Stimulated activated CD4-positive, alpha-beta T cell treated with anti-CD3 and anti-CD28 coated beads, Interleukin-12 subunit alpha, Interleukin-12 subunit beta, amount 100 ng/mL, for 24 hours (primary cell): ENCODE measurements around the gene CA14.
"Not testable (repeated sequence)": the region's sequence is repeated elsewhere in the genome, so short reads cannot be mapped to it uniquely, and the experiment has no call there.

ENCODE experiments used
- DNase-seq, 2 experiments: peaks; one replicate each; pipeline ENCODE4 v3.0.0-alpha.2; 2020; ENCODE audit warnings: low read depth in 2 of 2

CA14 gene

DNA sequence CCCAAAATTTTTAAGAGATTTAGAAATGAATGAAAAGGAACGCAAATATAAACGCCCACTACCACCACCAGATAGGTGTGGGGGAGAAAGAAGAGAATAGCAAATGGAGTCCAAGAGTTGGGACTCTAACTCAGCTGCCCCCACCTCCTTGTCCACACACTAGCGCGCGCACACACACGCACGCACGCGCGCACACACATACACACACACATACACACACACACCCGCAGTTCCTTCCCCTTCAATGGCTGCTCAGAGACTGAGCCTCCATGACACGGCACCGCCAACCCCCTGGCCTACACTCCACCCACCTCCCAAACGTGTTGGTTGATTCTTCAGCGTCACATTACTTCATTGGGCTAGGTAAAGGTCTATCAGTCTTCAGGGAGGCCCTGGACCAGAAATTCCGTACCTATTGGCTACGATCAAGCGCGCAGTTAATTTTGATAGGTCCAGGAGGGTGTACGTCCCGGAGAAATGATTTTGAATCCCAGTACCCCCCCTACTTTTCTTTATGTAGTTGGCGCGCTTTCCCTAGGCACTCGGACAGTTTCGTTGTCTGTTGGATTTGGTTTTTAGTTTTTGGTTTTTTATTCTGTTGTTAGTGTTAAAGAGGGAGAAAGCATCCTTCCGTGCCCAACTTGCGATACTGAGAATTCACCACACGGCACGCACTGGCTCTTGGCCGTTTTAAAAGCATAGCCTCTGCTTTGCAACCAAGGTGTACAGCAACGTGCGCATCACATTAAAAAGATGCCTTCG lies 21.5 kb upstream of the CA14 start, which contains the start of gene ANP32E:
Gene ANP32E, minus strand, starts transcription at position 261 of the 762 bp plus-strand sequence. CDS start 326 bp downstream, outside the sequence.
- peak; percentile 81 to 91 for DNase-seq

- no peak for DNase-seq
These were observed 20.9 kb upstream of the CA14 start for GRCh38 chr1:150236614-150237100.

- not testable (repeated sequence) for DNase-seq
These were observed 20.4 kb upstream of the CA14 start for GRCh38 chr1:150237176-150237575.

GRCh38 chr1:150237746-150238145 lies 19.8 kb upstream of the CA14 start:
- no peak for DNase-seq

- DNase-seq: no peak
These were observed 14.6 kb upstream of the CA14 start for GRCh38 chr1:150243003-150243402.

- DNase-seq: no peak
These were observed 7.6 kb upstream of the CA14 start for GRCh38 chr1:150249936-150250335.

DNA sequence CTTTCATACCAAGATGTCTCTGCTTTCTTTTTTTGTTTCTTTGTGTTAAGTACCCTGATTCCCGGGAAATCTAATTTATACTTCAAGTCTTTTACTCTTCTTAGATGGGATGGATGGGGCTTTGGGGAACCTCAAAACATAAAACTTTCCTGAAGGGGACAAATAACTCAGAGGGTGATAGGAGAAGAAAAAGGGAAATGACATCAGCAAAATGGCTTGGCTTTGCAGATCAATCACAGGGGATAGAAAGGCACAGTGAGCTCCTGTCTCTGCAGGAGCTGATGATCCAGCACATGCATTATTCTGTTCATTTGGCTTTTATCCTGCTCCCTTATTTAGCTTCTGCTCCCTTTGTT lies 1.4 kb upstream of the CA14 start:
- no peak for DNase-seq

DNA sequence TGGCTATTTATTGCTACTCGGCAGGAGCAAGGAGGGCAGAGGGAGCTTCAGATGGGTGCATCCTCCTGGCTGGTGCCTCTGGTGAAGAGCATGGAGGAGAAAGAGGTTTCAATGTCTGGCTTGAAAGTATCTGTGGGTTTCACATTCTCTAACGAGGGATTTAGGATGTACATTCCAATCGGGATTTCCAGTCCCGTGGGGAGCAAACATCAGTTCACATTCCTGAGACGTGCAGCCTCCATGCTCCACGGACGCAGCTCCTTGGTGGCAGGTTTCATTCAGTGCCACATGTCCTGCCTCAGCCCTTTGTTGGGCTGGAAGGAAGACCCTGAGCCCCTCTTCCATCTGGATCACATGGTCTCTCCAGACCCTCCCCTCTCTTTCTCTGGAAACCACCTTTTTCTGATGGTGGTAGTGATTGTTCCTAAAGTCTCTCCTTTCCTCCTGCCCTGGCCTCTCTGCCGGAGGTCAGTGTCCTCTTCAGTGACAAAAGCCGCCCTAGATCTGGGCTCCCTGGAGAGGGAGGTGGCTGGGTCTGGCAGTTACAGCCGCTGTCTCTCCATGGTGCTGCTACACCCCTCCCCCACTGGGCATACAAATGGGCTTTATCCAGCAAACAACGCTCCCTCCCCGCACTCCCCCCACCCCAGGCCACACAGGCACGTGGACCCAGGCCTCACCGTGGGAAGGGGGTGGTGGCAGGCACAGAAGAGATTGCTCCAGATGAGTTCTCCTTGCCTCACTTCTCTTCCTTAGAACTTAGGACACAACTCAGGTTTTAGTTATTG lies 826 bp upstream of the CA14 start:
- DNase-seq: no peak

DNA sequence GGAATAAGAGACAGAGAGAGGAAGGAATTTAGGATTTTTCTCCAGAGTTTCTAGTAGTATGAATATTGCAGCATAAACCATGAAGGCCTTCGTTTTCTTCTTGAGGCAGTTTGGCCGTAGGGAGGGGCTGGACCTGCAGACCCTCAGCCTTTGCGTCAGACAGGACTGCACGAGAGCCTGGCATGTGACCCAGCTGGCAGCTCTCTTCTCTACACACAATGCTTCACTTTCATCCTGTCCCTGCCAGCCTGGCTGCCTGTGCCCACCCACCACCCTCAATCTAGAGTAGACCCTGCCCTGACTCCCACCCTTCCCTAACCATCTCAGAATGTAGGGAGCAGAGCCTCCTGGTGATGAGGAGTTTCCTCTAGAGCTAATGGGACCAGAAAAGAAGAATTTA lies 1.6 kb downstream of the CA14 start:
- DNase-seq: no peak

- DNase-seq: no peak
These were observed 2.4 kb downstream of the CA14 start for GRCh38 chr1:150259758-150260669.

DNA sequence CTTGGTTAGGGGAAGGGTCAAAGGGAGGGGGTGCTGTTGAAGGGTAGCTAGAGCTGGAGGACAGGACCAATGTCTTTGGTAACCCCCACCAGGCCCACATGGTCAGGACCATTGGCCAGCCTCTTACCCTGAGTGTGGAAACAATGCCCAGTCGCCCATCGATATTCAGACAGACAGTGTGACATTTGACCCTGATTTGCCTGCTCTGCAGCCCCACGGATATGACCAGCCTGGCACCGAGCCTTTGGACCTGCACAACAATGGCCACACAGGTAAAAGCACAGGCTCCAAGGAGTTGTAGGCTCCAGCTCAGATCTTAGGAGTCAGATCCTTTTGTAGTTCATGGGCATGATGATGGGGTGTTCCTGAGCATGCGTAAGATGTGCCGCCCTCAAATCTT lies 3.8 kb downstream of the CA14 start:
- no peak for DNase-seq

DNA sequence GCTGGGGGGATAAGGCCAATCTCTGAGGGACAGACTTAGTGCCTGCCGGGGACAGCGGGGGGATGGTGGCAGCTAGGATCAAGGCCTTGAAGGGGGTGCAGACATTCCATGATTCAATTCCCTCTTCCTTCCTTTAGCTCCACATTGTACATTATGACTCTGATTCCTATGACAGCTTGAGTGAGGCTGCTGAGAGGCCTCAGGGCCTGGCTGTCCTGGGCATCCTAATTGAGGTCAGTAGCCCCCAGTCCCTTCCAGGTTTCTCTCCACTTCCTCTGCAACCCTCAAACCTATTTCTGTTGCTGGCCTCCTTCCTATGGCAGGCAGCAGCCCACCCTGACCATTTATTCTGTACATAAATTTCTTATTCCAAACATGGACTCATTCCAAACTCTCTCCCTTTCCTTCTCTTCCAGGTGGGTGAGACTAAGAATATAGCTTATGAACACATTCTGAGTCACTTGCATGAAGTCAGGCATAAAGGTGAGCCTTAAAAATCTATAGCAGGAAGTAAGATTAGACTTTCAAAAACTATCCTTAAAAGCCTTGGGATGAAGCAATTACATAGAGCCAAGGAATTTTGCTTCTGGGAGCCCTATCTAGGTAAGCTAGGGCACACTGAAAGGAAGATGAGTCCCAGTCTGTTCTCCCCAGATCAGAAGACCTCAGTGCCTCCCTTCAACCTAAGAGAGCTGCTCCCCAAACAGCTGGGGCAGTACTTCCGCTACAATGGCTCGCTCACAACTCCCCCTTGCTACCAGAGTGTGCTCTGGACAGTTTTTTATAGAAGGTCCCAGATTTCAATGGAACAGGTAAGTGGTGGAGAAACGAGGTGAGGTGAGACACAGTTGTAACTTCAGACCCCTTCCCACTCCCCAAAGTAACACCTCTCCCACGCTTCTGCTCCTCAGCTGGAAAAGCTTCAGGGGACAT lies 5.1 kb downstream of the CA14 start:
- no peak for DNase-seq

- no peak for DNase-seq
These were observed 6.0 kb downstream of the CA14 start for GRCh38 chr1:150263549-150263948.

DNA sequence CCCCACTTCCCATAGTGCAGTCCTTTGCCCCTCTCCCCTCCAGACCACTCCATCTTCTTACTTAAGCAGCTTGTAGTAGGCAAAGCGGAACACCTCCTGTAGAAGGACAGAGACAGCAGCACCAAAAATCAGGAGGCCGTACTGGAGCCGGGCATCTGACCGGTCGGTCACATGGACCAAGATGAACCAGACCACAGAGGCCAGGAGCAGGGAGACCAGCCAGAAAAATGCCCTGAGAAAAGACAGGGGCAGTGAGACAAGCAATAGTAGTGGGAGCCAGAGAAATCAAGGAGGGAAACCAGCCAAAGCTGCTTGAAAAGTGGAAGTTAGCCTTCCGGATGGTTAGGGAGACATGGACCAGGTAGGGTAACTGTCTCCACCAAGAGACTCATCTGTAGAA lies 10.3 kb downstream of the CA14 start:
- no peak for DNase-seq

DNA sequence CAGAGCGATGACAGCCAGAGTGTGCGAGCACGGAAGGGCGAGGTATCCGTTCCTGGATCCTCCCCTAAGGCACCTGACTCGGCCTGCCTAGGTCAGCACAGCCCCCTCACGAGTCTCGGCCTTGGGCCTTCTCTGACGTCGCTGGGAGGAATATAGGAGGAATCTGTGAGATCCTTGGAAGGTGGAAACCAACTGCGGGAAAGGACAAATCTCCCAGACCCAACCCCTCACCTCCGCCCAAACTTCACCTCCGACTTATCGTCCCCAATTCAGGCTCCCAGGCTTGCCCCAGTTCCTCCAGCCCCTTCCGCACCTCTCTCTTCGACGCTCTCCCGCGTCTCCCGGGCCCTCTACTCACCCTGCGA lies 10.7 kb downstream of the CA14 start:
- DNase-seq: no peak

DNA sequence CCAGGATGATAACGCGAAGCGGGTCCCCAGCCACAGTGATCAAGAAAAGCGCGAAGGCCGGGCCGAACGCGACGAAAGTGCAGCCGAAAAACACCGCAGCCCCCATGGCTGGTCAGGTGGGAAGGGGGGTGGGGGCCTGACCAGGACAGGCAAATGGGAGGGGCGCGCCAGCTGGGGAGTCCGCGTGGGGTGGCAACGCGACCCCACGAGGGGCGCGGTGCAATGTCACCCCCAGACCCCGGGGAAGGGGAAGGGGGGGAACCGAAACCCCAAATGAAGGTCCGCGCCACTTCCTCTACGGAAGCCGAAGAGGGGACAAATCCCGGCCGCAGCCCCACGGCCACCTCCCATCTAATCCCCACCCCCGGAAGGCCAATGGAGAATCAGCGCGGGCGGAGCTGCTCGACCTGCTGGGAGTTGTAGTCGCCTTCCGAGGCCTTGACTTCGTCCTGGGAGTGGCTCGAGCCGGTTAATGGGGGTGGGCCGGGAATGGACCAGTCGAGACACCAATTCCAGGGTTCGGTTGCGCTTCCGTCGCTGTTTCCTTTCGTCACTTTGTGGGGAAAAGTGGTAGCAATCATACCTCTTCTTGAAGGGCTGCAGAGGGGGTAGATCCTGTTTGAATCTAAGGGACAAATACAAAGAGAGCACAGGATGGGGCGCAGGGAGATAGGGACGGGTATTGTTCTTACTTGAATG lies 11.3 kb downstream of the CA14 start, which contains the start of gene APH1A:
Gene APH1A, minus strand, starts transcription at position 312 of the 699 bp plus-strand sequence. Its CDS starts 206 bp downstream, at position 106.
- DNase-seq: peak; percentile 93 to 96

DNA sequence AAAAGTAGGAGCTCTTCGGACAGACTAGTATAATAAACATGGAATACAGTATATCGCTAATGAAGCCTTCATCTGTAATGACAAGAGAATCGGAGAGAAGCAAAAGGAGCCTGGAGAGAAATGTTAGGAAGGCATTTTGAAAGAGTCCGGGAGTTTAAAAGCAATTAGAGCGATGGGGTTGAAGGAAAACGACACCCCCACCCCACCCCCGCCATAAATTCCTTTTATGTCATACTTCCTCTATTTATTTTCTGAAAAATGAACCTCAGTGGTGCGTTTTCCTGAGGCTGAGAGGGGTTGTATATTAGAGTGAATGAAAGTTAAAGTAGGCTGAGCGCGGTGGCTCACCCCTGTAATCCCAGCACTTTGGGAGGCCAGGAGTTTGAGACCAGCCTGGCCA lies 11.9 kb downstream of the CA14 start:
- DNase-seq: no peak

GRCh38 chr1:150271291-150271959 lies 13.9 kb downstream of the CA14 start:
- DNase-seq: no peak

DNA sequence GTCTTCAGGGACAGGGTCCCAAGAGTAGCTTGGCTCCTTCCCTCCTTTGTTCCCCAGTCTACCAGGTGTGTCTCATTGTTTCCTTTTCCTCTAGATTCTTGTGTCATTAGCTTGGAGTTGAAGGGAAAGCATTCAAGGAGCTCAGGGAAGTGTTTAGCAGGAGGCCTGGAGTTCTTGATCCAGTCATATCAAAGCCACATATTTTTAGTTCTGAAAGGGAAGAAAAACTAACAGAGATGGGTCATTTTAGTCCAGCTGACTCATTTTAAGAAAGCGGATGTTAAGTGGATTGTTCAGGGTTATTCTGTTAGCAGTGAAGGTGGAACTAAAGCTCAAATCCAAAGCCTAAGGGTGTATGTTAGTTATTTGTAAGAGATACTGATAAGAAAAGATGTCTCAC lies 15.7 kb downstream of the CA14 start:
- DNase-seq: no peak
